ENCODE results near the gene ZNF432.
A peak's percentile ranks its signal among the peaks of the same experiment; 100 is the strongest.
"Not testable (repeated sequence)": the region's sequence is repeated elsewhere in the genome, so short reads cannot be mapped to it uniquely, and the experiment has no call there.

Gene ZNF432

GRCh38 chr19:52051736-52052135 lies 3.1 kb upstream of the ZNF432 start:
- not testable (repeated sequence) for H3K36me3 ChIP-seq (ENCODE audit: insufficient read depth, low read length); H3K79me2 ChIP-seq (ENCODE audit: control insufficient read depth, insufficient read depth, low read length, unreplicated experiment); H3K27me3 ChIP-seq (ENCODE audit: insufficient read depth, low read length)

GRCh38 chr19:52039169-52039568 lies 9.5 kb downstream of the ZNF432 start:
- H3K4me3 ChIP-seq (ENCODE audit: low read depth, low read length), result no peak overlapping the region
- no peaks in the 10 kb centered on the region for H3K79me2 ChIP-seq (ENCODE audit: control insufficient read depth, insufficient read depth, low read length, unreplicated experiment)
- peaks cover 70% of the 10 kb centered on the region for H3K36me3 ChIP-seq (ENCODE audit: insufficient read depth, low read length)
- H3K27ac ChIP-seq (ENCODE audit: low read depth, low read length), result no peak overlapping the region
- no peak overlapping the region for H2AFZ ChIP-seq (ENCODE audit: low read length, unreplicated experiment)
- no peaks in the 10 kb centered on the region for H3K4me1 ChIP-seq (ENCODE audit: control insufficient read depth, insufficient read depth, low read length, unreplicated experiment)
- H3K27me3 ChIP-seq (ENCODE audit: insufficient read depth, low read length), result no peaks in the 10 kb centered on the region

More at GRCh38 chr19:52051736-52052135, 3.1 kb upstream of the ZNF432 start:
- not testable (repeated sequence) for H2AFZ ChIP-seq (ENCODE audit: low read length, unreplicated experiment); H3K4me3 ChIP-seq (ENCODE audit: low read depth, low read length); H3K4me1 ChIP-seq (ENCODE audit: control insufficient read depth, insufficient read depth, low read length, unreplicated experiment); H3K27ac ChIP-seq (ENCODE audit: low read depth, low read length)

GRCh38 chr19:52034051-52034728 lies 14.4 kb downstream of the ZNF432 start:
- Histone ChIP-seq H3K79me2 (ENCODE audit: control insufficient read depth, insufficient read depth, low read length, unreplicated experiment) (no peaks in the 10 kb centered on the region), H2AFZ (ENCODE audit: low read length, unreplicated experiment) (no peak overlapping the region), H3K36me3 (ENCODE audit: insufficient read depth, low read length) (peaks cover 72% of the 10 kb centered on the region), H3K4me1 (ENCODE audit: control insufficient read depth, insufficient read depth, low read length, unreplicated experiment) (no peaks in the 10 kb centered on the region), H3K27me3 (ENCODE audit: insufficient read depth, low read length) (no peaks in the 10 kb centered on the region), H3K4me3 (ENCODE audit: low read depth, low read length) (no peak overlapping the region; the same call in 1 of the 2 replicates), H3K27ac (ENCODE audit: low read depth, low read length) (no peak overlapping the region)

- peak overlapping the region; percentile 74 for H2AFZ ChIP-seq (ENCODE audit: low read length, unreplicated experiment)
- peaks cover 16% of the 10 kb centered on the region for H3K79me2 ChIP-seq (ENCODE audit: control insufficient read depth, insufficient read depth, low read length, unreplicated experiment)
- H3K4me3 ChIP-seq (ENCODE audit: low read depth, low read length), result peak overlapping the region; percentile 97
- peaks cover 40% of the 10 kb centered on the region for H3K36me3 ChIP-seq (ENCODE audit: insufficient read depth, low read length)
- H3K27me3 ChIP-seq (ENCODE audit: insufficient read depth, low read length), result no peaks in the 10 kb centered on the region
- H3K27ac ChIP-seq (ENCODE audit: low read depth, low read length), result peak overlapping the region; percentile 83
- H3K4me1 ChIP-seq (ENCODE audit: control insufficient read depth, insufficient read depth, low read length, unreplicated experiment), result no peaks in the 10 kb centered on the region
These were observed 19.9 kb downstream of the ZNF432 start for GRCh38 chr19:52028780-52029123.

GRCh38 chr19:52028027-52028779 lies 20.4 kb downstream of the ZNF432 start, which contains the start of gene ZNF614:
Gene ZNF614 (minus strand): TSS chr19:52028379. CDS start chr19:52025745, 2,634 bp downstream.
- Histone ChIP-seq H3K4me1 (ENCODE audit: control insufficient read depth, insufficient read depth, low read length, unreplicated experiment) (no peaks in the 10 kb centered on the region), H3K79me2 (ENCODE audit: control insufficient read depth, insufficient read depth, low read length, unreplicated experiment) (peaks cover 16% of the 10 kb centered on the region), H3K4me3 (ENCODE audit: low read depth, low read length) (peak within 1 kb of the TSS; percentile 97), H3K27ac (ENCODE audit: low read depth, low read length) (peak within 1 kb of the TSS; percentile 83), H2AFZ (ENCODE audit: low read length, unreplicated experiment) (peak within 1 kb of the TSS; percentile 74), H3K27me3 (ENCODE audit: insufficient read depth, low read length) (no peaks in the 10 kb centered on the region), H3K36me3 (ENCODE audit: insufficient read depth, low read length) (peaks cover 40% of the 10 kb centered on the region)

- Histone ChIP-seq H3K79me2 (ENCODE audit: control insufficient read depth, insufficient read depth, low read length, unreplicated experiment) (peaks cover 16% of the 10 kb centered on the region), H3K36me3 (ENCODE audit: insufficient read depth, low read length) (peaks cover 38% of the 10 kb centered on the region)
- not testable (repeated sequence) for H3K27ac ChIP-seq (ENCODE audit: low read depth, low read length); H3K27me3 ChIP-seq (ENCODE audit: insufficient read depth, low read length); H3K4me1 ChIP-seq (ENCODE audit: control insufficient read depth, insufficient read depth, low read length, unreplicated experiment); H2AFZ ChIP-seq (ENCODE audit: low read length, unreplicated experiment); H3K4me3 ChIP-seq (ENCODE audit: low read depth, low read length)
These were observed 22.2 kb downstream of the ZNF432 start for GRCh38 chr19:52026255-52026990.

- not testable (repeated sequence) for H3K27ac ChIP-seq (ENCODE audit: low read depth, low read length); H3K4me3 ChIP-seq (ENCODE audit: low read depth, low read length); H3K27me3 ChIP-seq (ENCODE audit: insufficient read depth, low read length); H2AFZ ChIP-seq (ENCODE audit: low read length, unreplicated experiment); H3K4me1 ChIP-seq (ENCODE audit: control insufficient read depth, insufficient read depth, low read length, unreplicated experiment)
- peaks cover 52% of the 10 kb centered on the region for H3K36me3 ChIP-seq (ENCODE audit: insufficient read depth, low read length)
- H3K79me2 ChIP-seq (ENCODE audit: control insufficient read depth, insufficient read depth, low read length, unreplicated experiment), result peaks cover 16% of the 10 kb centered on the region
These were observed 24.2 kb downstream of the ZNF432 start for GRCh38 chr19:52024478-52024877.

- Histone ChIP-seq H3K4me1 (ENCODE audit: control insufficient read depth, insufficient read depth, low read length, unreplicated experiment) (no peaks in the 10 kb centered on the region), H2AFZ (ENCODE audit: low read length, unreplicated experiment) (no peak overlapping the region), H3K79me2 (ENCODE audit: control insufficient read depth, insufficient read depth, low read length, unreplicated experiment) (peaks cover 7% of the 10 kb centered on the region), H3K36me3 (ENCODE audit: insufficient read depth, low read length) (peaks cover 72% of the 10 kb centered on the region), H3K27me3 (ENCODE audit: insufficient read depth, low read length) (no peaks in the 10 kb centered on the region), H3K4me3 (ENCODE audit: low read depth, low read length) (no peak overlapping the region), H3K27ac (ENCODE audit: low read depth, low read length) (no peak overlapping the region)
These were observed 26.4 kb downstream of the ZNF432 start for GRCh38 chr19:52022193-52022592.

GRCh38 chr19:52020506-52020905 lies 28.1 kb downstream of the ZNF432 start:
- Histone ChIP-seq H3K79me2 (ENCODE audit: control insufficient read depth, insufficient read depth, low read length, unreplicated experiment) (no peaks in the 10 kb centered on the region), H3K27ac (ENCODE audit: low read depth, low read length) (no peak overlapping the region), H3K4me1 (ENCODE audit: control insufficient read depth, insufficient read depth, low read length, unreplicated experiment) (no peaks in the 10 kb centered on the region), H2AFZ (ENCODE audit: low read length, unreplicated experiment) (no peak overlapping the region), H3K4me3 (ENCODE audit: low read depth, low read length) (no peak overlapping the region), H3K36me3 (ENCODE audit: insufficient read depth, low read length) (peaks cover 85% of the 10 kb centered on the region), H3K27me3 (ENCODE audit: insufficient read depth, low read length) (no peaks in the 10 kb centered on the region)

- Histone ChIP-seq H3K27me3 (ENCODE audit: insufficient read depth, low read length) (no peaks in the 10 kb centered on the region), H3K4me3 (ENCODE audit: low read depth, low read length) (no peak overlapping the region), H3K36me3 (ENCODE audit: insufficient read depth, low read length) (peaks cover 14% of the 10 kb centered on the region), H3K4me1 (ENCODE audit: control insufficient read depth, insufficient read depth, low read length, unreplicated experiment) (no peaks in the 10 kb centered on the region), H3K79me2 (ENCODE audit: control insufficient read depth, insufficient read depth, low read length, unreplicated experiment) (peaks cover under 1% of the 10 kb centered on the region), H2AFZ (ENCODE audit: low read length, unreplicated experiment) (no peak overlapping the region), H3K27ac (ENCODE audit: low read depth, low read length) (no peak overlapping the region)
These were observed 38.0 kb downstream of the ZNF432 start for GRCh38 chr19:52010674-52011073.
